Measurements from ENCODE around the gene FASTK.
"Not testable (repeated sequence)": the region's sequence is repeated elsewhere in the genome, so short reads cannot be mapped to it uniquely, and the experiment has no call there.

FASTK gene

GRCh38 chr7:151043959-151044358 is 36.6 kb downstream of the FASTK start:
- DNase-seq, result no peak

- DNase-seq, result not testable (repeated sequence)
Observed at GRCh38 chr7:151043449-151043848, 37.2 kb downstream of the FASTK start.

GRCh38 chr7:151040616-151041375 is 39.8 kb downstream of the FASTK start:
- no peak for DNase-seq

- DNase-seq, result no peak
Observed at GRCh38 chr7:151039850-151040548, 40.6 kb downstream of the FASTK start.

GRCh38 chr7:151038951-151039849 is 41.4 kb downstream of the FASTK start:
- DNase-seq, result peak; percentile 70

GRCh38 chr7:151035902-151036301 is 44.7 kb downstream of the FASTK start:
- no peak for DNase-seq

GRCh38 chr7:151035026-151035717 is 45.4 kb downstream of the FASTK start:
- no peak for DNase-seq

- no peak for DNase-seq
Observed at GRCh38 chr7:151034312-151035025, 46.1 kb downstream of the FASTK start.

GRCh38 chr7:151033864-151034249 is 46.8 kb downstream of the FASTK start:
- no peak for DNase-seq

GRCh38 chr7:151032936-151033863 is 47.4 kb downstream of the FASTK start:
- no peak for DNase-seq

GRCh38 chr7:151031011-151031410 is 49.6 kb downstream of the FASTK start:
- no peak for DNase-seq

GRCh38 chr7:151028948-151029501 is 51.6 kb downstream of the FASTK start:
- DNase-seq, result no peak

- DNase-seq, result peak; percentile 99
Observed at GRCh38 chr7:151028131-151028947, 52.3 kb downstream of the FASTK start, which contains the start of gene ABCB8. Gene ABCB8 (plus strand): TSS chr7:151028450. CDS start chr7:151028516, 66 bp downstream.

- not testable (repeated sequence) for DNase-seq
Observed at GRCh38 chr7:151027728-151028130, 52.9 kb downstream of the FASTK start.

- DNase-seq, result not testable (repeated sequence)
Observed at GRCh38 chr7:151026771-151027727, 53.6 kb downstream of the FASTK start.
